HEK293 (cell line): ENCODE data around the gene DAPK2.

ENCODE experiments used
- CTCF ChIA-PET: fragments of 350-600 bp; formaldehyde crosslinking; extraction: SDS; loops from one replicate; lab custom pipeline; 2021; ENCODE audit warnings: antibody characterized with exemption; lab: Yijun Ruan, JAX
- POLR2A ChIA-PET: fragments of 300-600 bp; formaldehyde crosslinking; extraction: SDS; loops from one replicate; lab custom pipeline; 2020; ENCODE audit warnings: antibody characterized with exemption, inconsistent platforms; lab: Yijun Ruan, JAX
- H3K27ac ChIP-seq: fragments of 200-500 bp; sonication (Bioruptor generic); 2 replicates; pipeline ENCODE4 v1.5.1; 2014; ENCODE audit warnings: low read depth, low read length, control low read depth, inconsistent platforms; ENCODE audit errors: extremely low read depth
- H3K36me3 ChIP-seq, 2 experiments: fragments of 200-500 bp in 1 of 2; sonication (Bioruptor generic) in 1 of 2; 1 replicate in 1 of 2; 2 replicates in 1 of 2; pipeline ENCODE4 v1.5.1; 2014 to 2017; ENCODE audit warnings: inconsistent platforms in 2 of 2, low read length in 2 of 2; ENCODE audit not compliant: control insufficient read depth in 2 of 2, insufficient read depth in 1 of 2
- H3K4me1 ChIP-seq: fragments of 200-500 bp; sonication (Bioruptor generic); 2 replicates; pipeline ENCODE4 v1.5.1; 2014; ENCODE audit warnings: mild to moderate bottlenecking, low read length, inconsistent platforms; ENCODE audit not compliant: control insufficient read depth, insufficient read depth
- H3K4me3 ChIP-seq: 2 replicates; pipeline ENCODE4 v1.5.1; 2011; ENCODE audit warnings: low read depth, mild to moderate bottlenecking, control low read depth, low read length, moderate library complexity
- H3K9me3 ChIP-seq: fragments of 200-500 bp; sonication (Bioruptor generic); 2 replicates; pipeline ENCODE4 v1.5.1; 2014; ENCODE audit warnings: low read depth, low read length, inconsistent platforms; ENCODE audit not compliant: control insufficient read depth, insufficient read depth
- MZF1 ChIP-seq: fragments of 450-650 bp; formaldehyde crosslinking; IDR thresholded peaks from 2 replicates; pipeline ENCODE4 v1.5.1; 2017; ENCODE audit warnings: missing biosample characterization, missing genetic modification characterization, borderline replicate concordance
- PRDM2 ChIP-seq: fragments of 450-650 bp; formaldehyde crosslinking; IDR thresholded peaks from 2 replicates; pipeline ENCODE4 v1.5.1; 2016; ENCODE audit warnings: missing biosample characterization, missing genetic modification characterization, borderline replicate concordance
- SETDB1 ChIP-seq: IDR thresholded peaks from one replicate; pipeline ENCODE4 v1.6.1; 2017; ENCODE audit warnings: mild to moderate bottlenecking, low read length, moderate library complexity, mixed read lengths; ENCODE audit not compliant: insufficient read length
- TRIM28 ChIP-seq: IDR thresholded peaks from 2 replicates; pipeline ENCODE4 v1.6.1; 2011; ENCODE audit warnings: low read length, control low read depth, borderline replicate concordance
- ZBTB21 ChIP-seq: fragments of 450-650 bp; formaldehyde crosslinking; IDR thresholded peaks from 2 replicates; pipeline ENCODE4 v1.5.1; 2017; ENCODE audit warnings: missing biosample characterization, missing genetic modification characterization
- ZFP41 ChIP-seq: fragments of 450-650 bp; formaldehyde crosslinking; IDR thresholded peaks from 2 replicates; pipeline ENCODE4 v1.5.1; 2016; ENCODE audit warnings: missing biosample characterization, missing genetic modification characterization, borderline replicate concordance
- ZNF16 ChIP-seq: fragments of 450-650 bp; formaldehyde crosslinking; IDR thresholded peaks from 2 replicates; pipeline ENCODE4 v1.5.1; 2016; ENCODE audit warnings: low read depth, missing biosample characterization, missing genetic modification characterization
- ZNF18 ChIP-seq: fragments of 450-650 bp; formaldehyde crosslinking; IDR thresholded peaks from 2 replicates; pipeline ENCODE4 v1.5.1; 2016; ENCODE audit warnings: missing biosample characterization, missing genetic modification characterization
- ZNF23 ChIP-seq: fragments of 450-650 bp; formaldehyde crosslinking; IDR thresholded peaks from 2 replicates; pipeline ENCODE4 v1.5.1; 2016; ENCODE audit warnings: missing biosample characterization, missing genetic modification characterization, borderline replicate concordance
- ZNF311 ChIP-seq: fragments of 450-650 bp; formaldehyde crosslinking; IDR thresholded peaks from 2 replicates; pipeline ENCODE4 v1.5.1; 2017; ENCODE audit warnings: missing biosample characterization, missing genetic modification characterization, borderline replicate concordance
- ZNF398 ChIP-seq: fragments of 450-650 bp; formaldehyde crosslinking; IDR thresholded peaks from 2 replicates; pipeline ENCODE4 v1.5.1; 2017; ENCODE audit warnings: missing biosample characterization, missing genetic modification characterization
- ZNF473 ChIP-seq: fragments of 450-650 bp; formaldehyde crosslinking; IDR thresholded peaks from 2 replicates; pipeline ENCODE4 v1.5.1; 2017; ENCODE audit warnings: missing biosample characterization, missing genetic modification characterization
- ZNF529 ChIP-seq: fragments of 450-650 bp; formaldehyde crosslinking; IDR thresholded peaks from 2 replicates; pipeline ENCODE4 v1.5.1; 2017; ENCODE audit warnings: missing genetic modification characterization, missing biosample characterization; ENCODE audit not compliant: insufficient replicate concordance
- ZNF660 ChIP-seq: fragments of 450-650 bp; IDR thresholded peaks from 2 replicates; pipeline ENCODE4 v1.5.1; 2018; ENCODE audit warnings: missing biosample characterization, mild to moderate bottlenecking, missing genetic modification characterization
- ZNF692 ChIP-seq: fragments of 450-650 bp; formaldehyde crosslinking; IDR thresholded peaks from 2 replicates; pipeline ENCODE4 v1.5.1; 2016; ENCODE audit warnings: missing biosample characterization, missing genetic modification characterization
- ZNF707 ChIP-seq: fragments of 450-650 bp; formaldehyde crosslinking; IDR thresholded peaks from 2 replicates; pipeline ENCODE4 v1.5.1; 2016; ENCODE audit warnings: missing biosample characterization, missing genetic modification characterization
- ZNF768 ChIP-seq: fragments of 450-650 bp; formaldehyde crosslinking; IDR thresholded peaks from 2 replicates; pipeline ENCODE4 v1.5.1; 2018; ENCODE audit warnings: missing biosample characterization, mild to moderate bottlenecking, missing genetic modification characterization

The DAPK2 gene

GRCh38 chr15:63991706-63992105 is 54.6 kb downstream of the DAPK2 start:
- Histone ChIP-seq H3K36me3 (no peaks in the 10 kb centered on the region), H3K4me3 (no peak overlapping the region)
- CTCF ChIA-PET = interaction anchor here (1.2 kb wide), 1 partner anchor 47 kb away, joined by 3 read pairs; no protein-coding TSS in a partner anchor
- POLR2A ChIA-PET = no interaction called here
- TF ChIP-seq ZNF398 (tag by site-specific recombination) (no peak), PRDM2 (tag by site-specific recombination) (no peak), ZNF768 (tag by site-specific recombination) (no peak)
- TF ChIP-seq, all 188 proteins: peak for 0
- Histone ChIP-seq H3K9me3 (no peaks in the 10 kb centered on the region), H3K27ac (no peak overlapping the region), H3K4me1 (no peaks in the 10 kb centered on the region)

- no peaks in the 10 kb centered on the region for H3K36me3 ChIP-seq
- no peaks in the 10 kb centered on the region for H3K4me1 ChIP-seq
- CTCF ChIA-PET = no interaction called here
- no peak overlapping the region for H3K4me3 ChIP-seq
- no peak overlapping the region for H3K27ac ChIP-seq
- no peaks in the 10 kb centered on the region for H3K9me3 ChIP-seq
- POLR2A ChIA-PET = no interaction called here
- no peak for TF ChIP-seq PRDM2 (tag by site-specific recombination)
- no peak for TF ChIP-seq MZF1 (tag by site-specific recombination)
- no peak for TF ChIP-seq ZNF529 (tag by site-specific recombination)
- no peak for TF ChIP-seq ZNF16 (tag by site-specific recombination)
- TF ChIP-seq ZBTB21 (tag by site-specific recombination) = no peak
- no peak for TF ChIP-seq ZNF692 (tag by site-specific recombination)
- no peak for TF ChIP-seq ZFP41 (tag by site-specific recombination)
- no peak for TF ChIP-seq SETDB1
- no peak for TF ChIP-seq ZNF311 (tag by site-specific recombination)
- TF ChIP-seq ZNF660 = no peak
- no peak for TF ChIP-seq ZNF707 (tag by site-specific recombination)
- TF ChIP-seq ZNF18 = no peak
- TF ChIP-seq TRIM28 = no peak
- TF ChIP-seq ZNF23 (tag by site-specific recombination) = no peak
- no peak for TF ChIP-seq ZNF473 (tag by site-specific recombination)
These were observed 55.8 kb downstream of the DAPK2 start for GRCh38 chr15:63990454-63990853.
